NCI-H82 treated with DMSO at 0.1 percent for 48 hours (cell line): Measurements from ENCODE around the gene CFAP45.
A peak's percentile ranks its signal among the peaks of the same experiment; 100 is the strongest.

ENCODE experiments used
- DNase-seq: peaks from one replicate; lab custom pipeline; 2025; ENCODE audit not compliant: unreplicated experiment; lab: John Stamatoyannopoulos, UW

The CFAP45 gene

GRCh38 chr1:159828581-159829272 is 71.2 kb downstream of the CFAP45 start:
- peak; percentile 60 for DNase-seq

- no peak for DNase-seq
Measured at GRCh38 chr1:159828176-159828575, 71.8 kb downstream of the CFAP45 start.

- DNase-seq = no peak
Measured at GRCh38 chr1:159827549-159827948, 72.4 kb downstream of the CFAP45 start.

- DNase-seq = no peak
Measured at GRCh38 chr1:159827102-159827490, 72.9 kb downstream of the CFAP45 start.

GRCh38 chr1:159826441-159827101 is 73.4 kb downstream of the CFAP45 start, which contains the start of gene SLAMF8:
Gene SLAMF8 (plus strand): TSS chr1:159826873. CDS start chr1:159826899, 26 bp downstream.
- DNase-seq = no peak

GRCh38 chr1:159825564-159825963 is 74.4 kb downstream of the CFAP45 start:
- no peak for DNase-seq

- peak; percentile 87 for DNase-seq
Measured at GRCh38 chr1:159823406-159823805, 76.6 kb downstream of the CFAP45 start.
